Spleen (tissue), 7 donors: ENCODE results near the gene PRUNE2.

ENCODE experiments used
- CTCF ChIP-seq, 11 experiments: fragments of 200-600 bp in 7 of 11; fragments of 450-650 bp in 4 of 11; sonication (generic) in 4 of 11; IDR thresholded peaks in 8 of 11; conservative IDR thresholded peaks in 3 of 11; 1 replicate in 7 of 11; 2 replicates in 4 of 11; pipeline versions ENCODE4 v1.4.0 to v1.8.0; 2016 to 2021; ENCODE audit warnings: antibody characterized with exemption in 11 of 11, inconsistent platforms in 4 of 11, mild to moderate bottlenecking in 1 of 11
- POLR2A ChIP-seq, 3 donors: fragments of 450-650 bp; IDR thresholded peaks; one replicate each; pipeline ENCODE4 v1.5.1; 2017; ENCODE audit warnings: antibody characterized with exemption in 3 of 3, mild to moderate bottlenecking in 1 of 3
- POLR2AphosphoS5 ChIP-seq, 3 donors: sonication (generic); formaldehyde crosslinking; IDR thresholded peaks; one replicate each; pipeline ENCODE4 v1.5.1; 2017; ENCODE audit warnings: antibody characterized with exemption in 3 of 3
- donor health status: DM: no; HTN: no; CAD: no; lungs with moderate emphysema.
- donor health status: DM: no; HTN: no; CAD: no.
- donor health status: DM: no; HTN: no; CAD: no.

- TF ChIP-seq CTCF (IDR thresholded peaks at IDR 0.05 in 8 of 11, conservative IDR thresholded peaks at IDR 0.05 in 3 of 11) (no peak), POLR2A (IDR thresholded peaks at IDR 0.05) (no peak), POLR2AphosphoS5 (IDR thresholded peaks at IDR 0.05) (no peak)
These were observed 253.0 kb downstream of the PRUNE2 start for GRCh38 chr9:76652894-76653293.
